Breast epithelium (tissue), 3 donors: ENCODE results near the gene PTPRM.

Source experiments
- CTCF ChIP-seq, 3 donors: fragments of 450-650 bp; IDR thresholded peaks; one replicate each; pipeline ENCODE4 v1.5.1; 2016 to 2017; ENCODE audit warnings: antibody characterized with exemption in 3 of 3, mild to moderate bottlenecking in 3 of 3, moderate library complexity in 3 of 3
- POLR2A ChIP-seq: fragments of 450-650 bp; IDR thresholded peaks from one replicate; pipeline ENCODE4 v1.6.1; 2016; ENCODE audit warnings: antibody characterized with exemption, mild to moderate bottlenecking, moderate library complexity
- POLR2AphosphoS5 ChIP-seq, 3 donors: sonication (generic); formaldehyde crosslinking; IDR thresholded peaks; one replicate each; pipeline ENCODE4 v1.6.1; 2017; ENCODE audit warnings: antibody characterized with exemption in 3 of 3

- TF ChIP-seq CTCF (IDR thresholded peaks at IDR 0.05) = no peak
- no peak for TF ChIP-seq POLR2A
- no peak for TF ChIP-seq POLR2AphosphoS5 (IDR thresholded peaks at IDR 0.05)
Observed at GRCh38 chr18:7593218-7593819, 26.2 kb downstream of the PTPRM start.
